Stimulated activated naive CD4-positive, alpha-beta T cell treated with Interleukin-2 at 50 U/mL for 16 hours (primary cell): ENCODE results near the gene PDXK.

ENCODE experiments used
- DNase-seq: peaks from one replicate; lab custom pipeline; 2025; lab: John Stamatoyannopoulos, UW

PDXK gene

DNA sequence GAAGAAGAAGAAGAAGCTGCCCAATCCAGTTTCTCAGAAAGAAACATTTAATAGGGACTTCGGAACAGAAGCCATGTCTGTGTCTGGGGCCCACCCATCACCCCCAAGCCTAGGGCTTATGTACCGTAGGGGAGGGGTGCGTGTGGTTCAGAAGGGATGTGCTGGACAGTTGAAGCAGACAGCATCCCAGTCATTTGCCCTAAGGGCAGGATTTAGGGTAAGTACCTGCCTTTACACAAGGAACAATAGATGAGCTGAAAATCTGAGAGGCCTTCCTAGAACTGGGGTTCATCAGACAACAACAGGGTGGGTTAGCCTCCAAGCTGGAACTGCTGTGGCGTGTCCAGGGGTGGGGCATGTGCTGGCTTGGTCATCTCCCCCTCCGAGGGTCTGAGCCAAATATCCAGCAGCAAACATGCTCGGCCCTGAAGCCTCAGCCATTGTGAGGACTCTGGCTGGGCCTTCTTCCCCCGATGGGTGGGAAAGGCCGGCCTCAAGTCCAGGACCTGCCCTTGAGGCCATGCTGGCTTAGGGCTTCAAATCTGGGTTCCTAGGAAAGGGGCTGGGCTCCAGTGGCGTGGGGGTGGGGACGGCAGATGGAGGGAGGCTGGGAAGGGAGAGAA lies 45.1 kb downstream of the PDXK start:
- no peak for DNase-seq

DNA sequence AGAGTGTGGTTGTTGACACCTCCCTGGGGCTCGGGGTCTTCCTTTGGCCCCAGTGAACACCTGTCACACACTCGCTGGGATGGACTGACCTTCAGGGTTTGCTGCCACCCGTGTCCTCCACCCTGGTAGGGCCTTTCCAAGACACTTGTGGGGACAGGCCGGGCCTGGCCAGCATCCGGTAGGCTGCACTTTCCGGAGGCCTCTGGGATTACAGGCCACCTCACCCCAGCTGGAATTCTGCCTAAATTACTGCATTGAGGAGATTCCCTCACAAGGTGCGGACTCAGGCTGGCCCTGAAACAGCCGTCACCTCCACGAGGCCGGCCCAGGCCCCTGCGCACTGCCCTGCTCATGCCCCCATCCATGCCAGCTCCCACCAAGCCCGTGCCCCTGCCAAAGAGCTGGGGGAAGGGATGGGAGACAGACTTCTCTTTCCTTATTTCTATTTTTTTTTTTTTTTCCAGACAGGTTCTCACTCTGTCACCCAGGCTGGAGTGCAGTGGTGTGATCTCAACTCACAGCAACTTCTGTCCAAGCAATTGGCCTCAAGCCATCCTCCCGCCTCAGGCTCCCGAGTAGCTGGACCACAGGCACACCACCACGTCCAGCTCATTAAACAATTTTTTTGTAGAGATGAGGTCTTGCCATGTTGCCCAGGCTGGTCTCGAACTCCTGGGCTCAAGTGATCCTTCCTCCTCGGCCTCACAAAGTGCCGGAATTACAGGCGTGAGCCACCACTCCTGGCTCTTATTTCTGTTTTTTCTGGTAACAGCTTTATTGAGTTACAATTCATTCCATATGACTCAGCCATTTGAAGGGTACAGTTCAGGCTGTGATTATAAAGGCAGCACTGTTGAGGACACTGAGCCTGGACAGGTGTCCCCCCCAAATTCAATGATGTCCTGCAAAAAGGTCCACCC lies 45.9 kb downstream of the PDXK start:
- no peak for DNase-seq

DNA sequence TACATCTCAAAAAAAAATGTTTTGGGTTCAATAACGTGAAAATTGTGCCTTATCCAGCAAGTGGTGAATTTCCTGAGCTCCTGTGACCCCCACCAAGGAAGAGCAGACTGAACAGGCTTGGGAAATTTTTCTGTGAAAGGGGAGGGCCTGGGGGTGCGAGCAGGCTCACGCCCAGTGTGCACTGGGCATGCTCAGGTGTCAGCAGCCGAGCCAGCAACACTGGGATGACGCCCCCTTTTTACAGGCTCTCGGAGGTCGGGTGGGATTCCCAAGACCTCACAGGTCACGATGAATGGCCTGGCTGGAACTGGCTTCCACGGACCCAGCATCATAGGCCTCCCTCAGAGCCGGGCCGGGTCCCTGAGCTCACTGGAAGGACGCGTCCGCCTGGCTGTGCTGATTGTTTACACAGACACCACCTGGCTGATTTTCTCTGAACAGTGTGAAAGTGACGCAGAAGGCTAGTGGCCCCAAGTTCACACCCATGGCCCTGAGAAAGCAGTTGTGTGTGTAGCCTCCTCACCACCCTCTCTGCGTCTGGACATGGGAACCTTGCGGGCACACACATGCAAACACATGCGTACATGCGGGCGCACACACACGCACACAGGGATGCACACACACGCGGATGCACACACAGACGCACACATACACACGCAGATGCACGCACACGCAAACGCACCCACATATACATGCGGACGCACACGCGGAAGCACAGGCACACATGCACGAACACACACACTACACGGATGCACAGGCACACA lies 48.0 kb downstream of the PDXK start:
- no peak for DNase-seq

DNA sequence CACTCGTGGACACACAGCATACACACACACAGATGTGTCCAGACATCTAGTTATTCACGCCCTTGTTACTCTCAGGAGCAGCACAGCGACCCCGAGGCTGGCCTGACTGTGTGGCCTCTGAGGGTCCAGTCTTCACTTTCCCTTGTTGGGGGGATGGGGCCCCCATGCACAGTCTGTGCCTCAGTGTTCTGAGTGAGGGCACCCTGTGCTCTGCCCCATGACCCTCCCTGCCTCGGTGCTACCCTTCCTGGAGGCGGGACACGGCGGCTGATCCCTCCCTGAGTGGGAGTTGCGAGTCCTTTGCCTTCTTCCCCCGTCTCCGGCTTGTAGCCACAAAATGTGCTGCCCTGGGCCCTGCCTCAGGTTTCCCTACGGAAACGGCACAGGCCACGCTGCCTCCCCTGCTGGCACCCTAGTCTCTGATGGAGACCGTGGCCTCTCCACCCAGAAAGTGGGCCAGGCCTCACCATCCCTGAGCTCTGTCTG lies 48.6 kb downstream of the PDXK start:
- DNase-seq: no peak

DNA sequence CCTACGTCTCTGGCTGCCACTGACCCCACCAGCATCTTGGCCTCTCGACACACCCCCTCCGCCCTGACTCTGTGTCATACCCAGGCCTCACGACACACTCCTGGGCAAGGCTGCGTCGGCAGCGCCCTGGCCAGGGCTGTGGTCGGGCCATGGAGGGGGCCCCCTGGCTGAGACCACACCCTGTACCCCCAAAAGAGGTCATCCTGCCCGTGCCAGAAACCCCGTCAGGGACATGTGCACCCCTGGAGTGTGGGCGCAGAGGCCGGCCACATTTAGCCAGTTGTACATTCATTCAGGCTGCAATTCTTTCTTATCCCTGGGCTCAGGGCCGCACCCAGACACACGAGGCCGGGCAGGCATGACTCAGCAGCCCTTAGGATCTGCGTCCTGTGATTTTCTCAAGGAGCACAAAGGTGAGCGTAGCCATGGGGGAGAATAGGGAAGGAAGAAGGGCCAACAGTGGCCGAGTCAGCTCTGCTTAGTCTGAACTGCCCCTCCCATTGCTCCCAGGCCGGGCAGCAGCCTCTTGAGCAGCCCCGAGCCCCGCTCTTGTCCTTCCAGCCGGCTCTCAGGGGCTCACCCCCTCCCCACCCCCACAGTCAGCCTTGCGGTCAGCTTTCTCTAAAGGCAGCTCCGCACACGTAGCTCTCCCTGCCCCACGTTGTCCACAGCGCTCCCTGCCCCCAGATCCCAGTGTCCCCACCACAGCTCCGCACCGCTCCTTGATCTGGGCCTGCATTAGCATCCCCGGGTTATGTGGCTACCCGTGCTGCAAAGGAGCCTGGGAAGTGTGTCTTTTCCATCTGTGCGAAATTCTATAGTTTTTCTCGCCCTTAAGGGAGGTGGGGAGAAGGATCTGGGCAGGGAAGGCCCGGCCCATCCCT lies 49.3 kb downstream of the PDXK start:
- no peak for DNase-seq

DNA sequence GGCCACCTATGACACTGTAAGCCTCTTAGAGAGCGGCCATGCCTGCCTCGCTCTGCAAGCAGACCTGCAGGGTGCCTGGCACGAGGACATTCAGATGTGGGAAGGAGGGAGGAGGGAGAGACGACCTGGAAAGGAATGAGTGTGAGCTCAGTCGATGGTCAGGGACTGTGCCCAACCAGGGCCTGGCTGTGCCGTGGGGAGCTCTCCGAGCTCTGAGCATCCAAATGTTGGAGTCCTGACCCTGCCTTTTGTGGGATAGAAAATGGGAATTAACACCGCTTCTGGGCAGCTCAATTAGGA lies 49.9 kb downstream of the PDXK start:
- DNase-seq: no peak

DNA sequence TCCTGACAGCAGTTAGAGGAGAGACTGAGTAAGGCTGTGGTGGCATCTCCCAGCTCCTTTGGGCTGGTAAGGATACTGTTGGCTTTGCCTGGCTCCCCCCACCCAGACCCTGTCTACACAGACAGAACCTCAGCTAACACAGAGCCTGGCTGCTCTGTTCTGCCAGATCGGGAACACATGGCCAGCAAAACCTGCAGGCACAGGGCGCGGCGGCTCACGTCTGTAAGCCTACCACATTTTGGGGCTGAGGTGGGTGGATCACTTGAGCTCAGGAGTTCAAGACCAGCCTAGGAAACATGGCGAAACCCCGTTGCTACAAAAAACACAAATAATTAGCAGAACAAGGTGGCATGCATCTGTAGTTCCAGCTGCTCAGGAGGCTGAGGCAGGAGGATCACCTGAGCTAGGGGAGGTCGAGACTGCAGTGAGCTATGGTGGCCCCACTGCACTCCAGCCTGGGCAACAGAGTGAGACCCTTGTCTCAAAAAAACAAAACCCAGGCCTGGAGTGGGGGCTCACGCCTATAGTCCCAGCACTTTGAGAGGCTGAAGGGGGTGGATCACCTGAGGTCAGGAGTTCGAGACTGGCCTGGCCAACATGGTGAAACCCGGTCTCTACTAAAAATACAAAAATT lies 50.5 kb downstream of the PDXK start:
- DNase-seq: no peak

DNA sequence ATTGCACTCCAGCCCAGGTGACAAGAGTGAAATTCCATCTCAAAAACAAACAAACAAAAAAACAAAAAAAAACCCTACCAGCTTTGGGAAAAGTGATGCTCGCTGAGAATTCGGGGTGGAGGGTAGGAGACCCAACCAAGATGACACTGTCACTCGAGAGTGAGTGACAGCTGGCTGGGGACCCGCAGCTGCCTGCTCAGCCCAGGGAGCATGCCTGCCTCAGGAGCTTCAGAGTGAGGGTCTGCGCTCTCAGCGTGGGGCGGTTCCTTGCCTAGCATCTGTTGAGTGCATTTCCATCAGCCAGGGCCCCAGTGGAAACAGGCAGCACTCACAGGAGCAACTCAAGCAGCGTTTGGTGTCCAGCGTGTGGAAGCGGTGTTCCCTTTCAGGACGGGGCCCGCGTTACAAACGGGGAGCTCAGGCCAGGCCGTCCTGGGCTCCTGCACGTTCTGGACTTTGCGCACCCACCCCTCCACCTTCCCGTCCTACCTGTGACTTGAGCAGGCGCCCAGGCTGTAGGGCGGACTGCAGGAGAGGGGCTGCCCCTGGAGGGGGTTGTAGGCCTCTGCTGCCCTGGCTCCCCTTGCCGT lies 51.2 kb downstream of the PDXK start:
- no peak for DNase-seq

DNA sequence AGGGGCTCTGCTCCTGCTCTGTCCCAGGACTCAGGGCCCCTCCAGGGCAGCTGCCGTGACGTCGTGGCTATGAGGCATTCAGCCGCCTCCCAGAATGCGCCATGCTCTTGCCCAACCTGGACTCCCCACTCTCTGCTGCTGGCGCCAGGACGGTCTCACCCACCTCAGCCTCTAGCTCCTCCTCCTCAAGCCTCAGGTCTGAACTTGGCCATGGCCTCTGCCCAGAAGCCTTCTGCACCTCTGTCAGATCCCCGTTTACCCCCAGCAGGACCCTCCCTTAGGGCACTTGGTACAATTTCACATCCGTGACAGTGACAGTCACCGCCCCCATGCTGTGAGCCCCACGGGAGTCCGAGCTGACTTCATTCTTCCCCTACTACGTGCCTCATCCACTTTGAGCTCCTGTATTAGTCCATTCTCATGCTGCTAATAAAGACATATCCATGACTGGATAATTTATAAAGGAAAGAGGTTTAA lies 52.3 kb downstream of the PDXK start:
- DNase-seq: no peak

DNA sequence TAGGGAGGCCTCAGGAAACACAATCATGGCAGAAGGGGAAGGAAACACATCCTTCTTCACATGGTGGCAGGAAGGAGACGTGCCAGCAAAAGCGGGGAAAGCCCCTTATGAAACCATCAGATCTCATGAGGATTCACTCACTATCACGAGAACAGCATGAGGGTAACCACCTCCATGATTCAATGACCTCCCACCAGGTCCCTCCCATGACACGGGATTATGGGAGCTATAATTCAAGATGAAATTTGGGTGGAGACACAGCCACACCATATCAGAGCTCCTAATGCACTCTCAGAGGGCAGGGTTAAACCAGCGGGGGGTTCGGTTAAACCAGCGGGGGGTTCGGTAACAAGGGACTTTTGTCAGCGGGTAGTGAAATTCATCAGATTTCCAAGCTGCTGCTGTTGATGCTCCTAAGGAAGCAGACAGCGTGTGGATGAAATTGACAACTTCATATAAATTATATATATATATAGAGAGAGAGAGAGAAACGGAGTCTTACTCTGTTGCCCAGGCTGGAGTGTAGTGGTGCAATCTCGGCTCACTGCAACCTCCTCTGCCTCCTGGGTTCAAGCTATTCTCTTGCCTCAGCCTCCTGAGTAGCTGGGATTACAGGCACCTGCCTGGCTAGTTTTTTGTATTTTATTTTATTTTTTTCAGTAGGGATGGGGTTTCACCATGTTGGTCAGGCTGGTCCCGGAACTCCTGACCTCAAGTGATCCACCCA lies 52.9 kb downstream of the PDXK start:
- DNase-seq: no peak

DNA sequence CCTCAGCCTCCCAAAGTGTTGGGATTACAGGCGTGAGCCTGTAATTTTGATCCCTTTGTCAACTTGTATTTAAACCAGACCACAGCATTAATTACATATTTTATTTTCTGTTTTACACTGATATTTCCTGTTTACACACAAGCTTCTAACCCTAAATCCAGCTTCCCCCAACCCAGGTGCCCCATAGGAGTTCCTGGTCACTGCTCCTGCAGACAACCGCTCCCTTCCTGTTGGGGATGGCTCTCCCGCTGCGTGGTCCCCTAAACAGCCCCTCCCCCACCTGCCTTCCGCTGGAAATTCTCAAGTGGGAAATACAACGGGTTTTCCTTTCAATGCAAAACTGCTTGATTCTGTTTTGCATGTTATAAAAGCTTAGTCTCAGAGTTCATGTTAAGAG lies 53.5 kb downstream of the PDXK start:
- DNase-seq: no peak

DNA sequence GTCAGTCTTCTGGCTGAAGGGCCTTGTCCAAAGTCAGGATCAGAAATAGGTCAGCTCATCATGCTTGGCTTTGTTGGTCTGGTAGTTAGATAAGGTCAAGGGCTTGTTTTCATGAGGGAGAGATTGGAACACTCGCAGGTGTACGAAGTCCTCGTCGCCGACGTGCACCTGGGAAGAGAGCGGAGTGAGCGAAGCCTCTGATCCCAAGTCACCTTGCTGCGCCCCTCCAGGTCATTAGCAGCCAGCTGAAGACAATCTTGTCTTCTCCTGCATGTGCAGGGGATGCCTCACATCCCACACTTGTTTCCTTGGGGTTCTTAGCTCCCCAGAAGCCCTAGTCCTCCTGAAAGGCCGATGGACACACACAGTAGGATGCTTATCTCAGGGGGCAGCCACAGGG lies 55.2 kb downstream of the PDXK start:
- DNase-seq: no peak

DNA sequence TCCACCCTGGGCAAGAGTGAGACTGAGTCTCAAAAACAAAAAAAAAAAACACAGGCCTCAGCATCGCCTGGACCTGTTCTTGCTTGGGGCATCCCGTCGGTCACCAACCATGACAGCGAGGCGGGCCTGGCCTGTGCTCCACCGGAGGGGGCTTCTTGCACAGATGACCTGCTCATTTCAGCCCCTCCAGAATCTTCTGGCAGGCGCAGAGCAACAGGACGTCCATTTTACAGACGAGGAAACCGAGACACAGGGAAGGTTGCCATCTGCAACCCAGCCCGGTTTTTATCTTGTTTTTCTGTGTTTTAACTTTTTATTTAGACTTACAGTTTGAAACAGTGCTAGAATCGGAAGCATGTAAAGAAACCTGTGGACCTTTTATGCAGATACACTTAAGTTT lies 56.3 kb downstream of the PDXK start:
- no peak for DNase-seq

DNA sequence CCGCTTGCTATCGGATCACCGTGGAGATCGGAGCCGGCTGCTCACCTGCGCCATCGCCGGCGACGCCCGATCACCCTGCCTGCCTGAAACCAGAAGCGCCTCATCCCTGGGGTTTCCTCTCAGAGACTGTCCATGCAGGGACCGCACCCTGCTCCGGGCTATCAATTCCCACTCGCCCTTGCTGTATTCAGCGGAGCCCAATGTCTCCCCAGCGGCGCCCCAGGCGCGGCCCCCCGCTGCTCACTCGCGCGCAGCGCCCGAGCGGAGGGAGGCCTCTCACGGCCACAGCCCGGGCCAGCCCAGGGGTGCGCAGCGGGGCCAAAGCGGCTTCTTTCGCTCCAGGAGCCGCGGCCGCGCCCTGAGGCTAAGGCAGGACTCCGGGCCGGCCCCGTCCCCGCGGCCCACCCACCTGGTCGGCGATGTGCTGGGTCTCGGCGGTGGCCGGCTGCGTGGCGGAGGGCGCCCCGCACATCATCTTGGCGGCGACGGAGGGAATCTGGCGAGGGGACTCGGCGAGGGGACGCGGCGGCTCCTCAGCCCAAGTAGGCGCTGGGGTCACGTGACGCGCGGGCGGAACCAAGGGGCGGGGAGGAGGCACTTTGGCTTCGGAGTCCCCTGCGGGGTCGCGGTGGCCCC lies 57.0 kb downstream of the PDXK start, which contains the start of gene CSTB:
CSTB (minus strand) TSS at position 514 of the 636 bp plus-strand sequence; CDS start at position 475, 39 bp downstream.
- peak; percentile 83 for DNase-seq

DNA sequence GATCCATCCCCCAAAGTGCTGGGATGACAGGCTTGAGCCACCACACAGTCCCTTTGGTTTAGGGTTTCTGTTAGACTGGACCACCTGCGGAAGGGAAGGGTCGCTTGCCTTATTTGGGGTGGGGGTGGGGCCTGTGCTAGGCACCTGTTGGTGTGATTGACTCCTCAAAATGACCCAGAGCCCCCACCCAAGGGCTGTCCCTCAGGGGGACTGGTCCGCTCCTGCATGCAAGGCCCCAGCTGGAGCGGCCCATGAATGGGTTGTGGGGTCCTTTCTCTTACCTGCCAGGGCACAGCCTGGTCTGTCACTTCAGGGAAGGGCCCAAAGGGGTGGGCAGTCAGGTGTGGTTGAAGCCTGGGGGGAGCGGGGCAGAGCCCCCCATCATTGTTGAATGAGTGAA lies 59.0 kb downstream of the PDXK start:
- DNase-seq: no peak

DNA sequence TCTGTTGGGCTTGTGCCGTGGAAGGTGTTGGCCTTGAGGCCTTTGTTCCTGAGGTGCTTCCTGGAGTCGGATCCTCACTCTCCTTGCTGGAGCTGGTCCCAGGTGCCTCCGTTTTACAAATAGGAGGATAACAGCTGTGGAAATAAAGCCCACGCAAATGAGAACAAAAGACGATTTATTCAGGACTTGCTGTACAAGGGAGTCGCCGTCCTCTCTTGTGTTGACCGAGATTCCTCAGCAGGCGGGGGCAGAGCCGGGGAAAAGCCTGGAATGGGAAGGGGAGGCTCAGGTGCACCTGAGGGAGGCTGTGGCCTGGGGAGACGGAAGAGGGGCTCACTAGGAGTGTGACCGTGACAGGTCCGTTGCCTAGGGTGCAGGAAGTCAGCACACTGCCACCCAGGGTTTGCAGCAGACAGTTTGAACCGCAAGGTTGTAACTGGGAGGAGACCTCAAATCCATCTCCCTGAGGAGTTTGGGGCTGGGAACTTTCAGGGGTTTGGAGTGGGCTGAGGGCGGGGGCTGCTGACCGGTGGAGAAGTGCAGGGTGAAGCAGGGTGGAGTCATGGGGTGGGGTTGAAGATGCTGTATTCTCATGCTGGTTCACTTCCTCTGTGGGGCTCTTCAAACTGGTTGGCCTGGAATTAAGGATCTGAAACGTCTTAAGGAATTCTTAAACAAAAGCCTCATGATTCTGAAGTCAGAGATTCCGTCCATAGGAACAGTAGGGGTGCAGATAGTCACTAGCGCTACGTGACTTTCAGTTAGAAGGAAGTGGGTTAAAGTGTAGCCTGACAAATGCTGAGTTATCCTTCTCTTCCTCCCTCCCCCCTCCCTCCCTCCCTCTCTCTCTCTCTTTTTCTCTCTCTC lies 59.8 kb downstream of the PDXK start:
- no peak for DNase-seq

DNA sequence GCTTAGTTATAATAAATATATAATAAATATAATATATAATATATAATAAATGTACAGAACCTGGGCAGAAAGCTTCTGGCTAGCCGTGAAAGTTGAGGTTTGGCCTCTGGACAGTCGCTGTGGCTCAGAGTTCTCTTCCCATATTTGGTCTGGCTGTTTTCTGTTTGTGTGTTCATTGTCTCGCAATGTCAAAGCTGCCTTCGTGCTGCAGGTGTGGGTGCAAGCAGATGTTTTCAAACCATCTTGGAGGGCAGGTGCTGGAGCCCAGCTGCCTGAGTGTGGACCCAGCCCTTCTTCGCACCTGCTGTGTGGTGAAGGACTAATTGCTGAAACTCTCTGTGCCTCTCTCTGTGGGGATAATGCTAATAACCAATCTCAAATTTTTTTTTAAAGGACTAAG lies 60.7 kb downstream of the PDXK start:
- DNase-seq: no peak

DNA sequence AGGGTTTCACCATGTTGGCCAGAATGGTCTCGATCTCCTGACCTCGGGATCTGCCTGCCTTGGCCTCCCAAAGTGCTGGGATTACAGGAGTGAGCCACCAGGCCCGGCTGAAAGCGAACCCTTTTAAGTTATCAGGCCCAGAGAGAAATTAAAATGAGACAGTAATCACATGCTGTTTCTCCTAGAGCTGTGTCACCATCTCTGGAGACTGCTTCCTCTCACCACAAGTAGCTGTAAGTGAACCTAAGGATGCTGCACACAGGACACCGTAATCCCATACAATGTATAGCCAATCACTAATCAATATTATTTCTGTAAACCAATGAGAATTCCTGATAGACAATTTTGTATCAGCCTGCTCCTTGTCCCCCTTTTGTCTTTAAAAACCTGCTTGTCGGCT lies 62.9 kb downstream of the PDXK start:
- no peak for DNase-seq
